Measurements from ENCODE around the gene NXPH1.

DNA sequence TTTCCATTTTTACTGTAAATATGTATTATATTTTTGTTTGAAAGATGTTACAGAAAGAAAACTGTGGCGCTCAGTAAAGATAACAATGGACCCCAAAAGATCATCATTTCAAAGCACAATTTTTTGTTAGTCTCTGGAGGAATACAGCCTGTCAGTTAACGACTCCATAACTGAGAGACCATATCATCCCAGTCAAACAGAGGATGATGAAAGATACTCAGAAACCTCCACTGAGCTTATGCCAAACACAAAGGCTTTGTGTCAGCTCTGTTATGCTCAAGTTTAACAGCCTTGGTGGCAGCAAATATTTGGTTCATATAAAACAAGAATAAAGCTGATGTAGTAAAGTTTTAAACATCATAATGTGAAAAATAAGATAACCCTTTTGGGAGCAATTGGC lies 345.1 kb downstream of the NXPH1 start:
- TF ChIP-seq RCOR1 (IDR thresholded peaks at IDR 0.05; ENCODE audit: borderline replicate concordance in 1 of 2, low read depth in 2 of 2, low read length in 2 of 2) (no peak), CBX5 (IDR thresholded peaks at IDR 0.05; ENCODE audit: borderline replicate concordance, low read depth) (no peak), MTA2 (IDR thresholded peaks at IDR 0.05; ENCODE audit: low read depth) (no peak), PRPF4 (IDR thresholded peaks at IDR 0.05; ENCODE audit: insufficient read depth, low read depth, low read length, poor library complexity, severe bottlenecking) (no peak), ZSCAN29 (IDR thresholded peaks at IDR 0.05) (no peak), PHB (CRISPR knock-in tag; IDR thresholded peaks at IDR 0.05) (no peak), NBN (IDR thresholded peaks at IDR 0.05; ENCODE audit: low read depth) (no peak), U2AF2 (optimal IDR thresholded peaks at IDR 0.05; ENCODE audit: low read depth, low read length) (no peak), TARDBP (IDR thresholded peaks at IDR 0.05) (no peak)
- TF ChIP-seq, protein P1, sequence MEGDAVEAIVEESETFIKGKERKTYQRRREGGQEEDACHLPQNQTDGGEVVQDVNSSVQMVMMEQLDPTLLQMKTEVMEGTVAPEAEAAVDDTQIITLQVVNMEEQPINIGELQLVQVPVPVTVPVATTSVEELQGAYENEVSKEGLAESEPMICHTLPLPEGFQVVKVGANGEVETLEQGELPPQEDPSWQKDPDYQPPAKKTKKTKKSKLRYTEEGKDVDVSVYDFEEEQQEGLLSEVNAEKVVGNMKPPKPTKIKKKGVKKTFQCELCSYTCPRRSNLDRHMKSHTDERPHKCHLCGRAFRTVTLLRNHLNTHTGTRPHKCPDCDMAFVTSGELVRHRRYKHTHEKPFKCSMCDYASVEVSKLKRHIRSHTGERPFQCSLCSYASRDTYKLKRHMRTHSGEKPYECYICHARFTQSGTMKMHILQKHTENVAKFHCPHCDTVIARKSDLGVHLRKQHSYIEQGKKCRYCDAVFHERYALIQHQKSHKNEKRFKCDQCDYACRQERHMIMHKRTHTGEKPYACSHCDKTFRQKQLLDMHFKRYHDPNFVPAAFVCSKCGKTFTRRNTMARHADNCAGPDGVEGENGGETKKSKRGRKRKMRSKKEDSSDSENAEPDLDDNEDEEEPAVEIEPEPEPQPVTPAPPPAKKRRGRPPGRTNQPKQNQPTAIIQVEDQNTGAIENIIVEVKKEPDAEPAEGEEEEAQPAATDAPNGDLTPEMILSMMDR (IDR thresholded peaks at IDR 0.05 in 2 of 3, conservative IDR thresholded peaks at IDR 0.05 in 1 of 3; ENCODE audit: insufficient read depth in 2 of 3, low read depth in 1 of 3, low read length in 3 of 3): no peak
- TF ChIP-seq, protein P2, sequence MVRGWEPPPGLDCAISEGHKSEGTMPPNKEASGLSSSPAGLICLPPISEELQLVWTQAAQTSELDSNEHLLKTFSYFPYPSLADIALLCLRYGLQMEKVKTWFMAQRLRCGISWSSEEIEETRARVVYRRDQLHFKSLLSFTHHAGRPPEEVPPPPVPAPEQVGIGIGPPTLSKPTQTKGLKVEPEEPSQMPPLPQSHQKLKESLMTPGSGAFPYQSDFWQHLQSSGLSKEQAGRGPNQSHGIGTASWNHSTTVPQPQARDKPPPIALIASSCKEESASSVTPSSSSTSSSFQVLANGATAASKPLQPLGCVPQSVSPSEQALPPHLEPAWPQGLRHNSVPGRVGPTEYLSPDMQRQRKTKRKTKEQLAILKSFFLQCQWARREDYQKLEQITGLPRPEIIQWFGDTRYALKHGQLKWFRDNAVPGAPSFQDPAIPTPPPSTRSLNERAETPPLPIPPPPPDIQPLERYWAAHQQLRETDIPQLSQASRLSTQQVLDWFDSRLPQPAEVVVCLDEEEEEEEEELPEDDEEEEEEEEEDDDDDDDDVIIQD (CRISPR knock-in tag; IDR thresholded peaks at IDR 0.05): no peak
- TF ChIP-seq, protein P3, sequence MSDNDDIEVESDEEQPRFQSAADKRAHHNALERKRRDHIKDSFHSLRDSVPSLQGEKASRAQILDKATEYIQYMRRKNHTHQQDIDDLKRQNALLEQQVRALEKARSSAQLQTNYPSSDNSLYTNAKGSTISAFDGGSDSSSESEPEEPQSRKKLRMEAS (CRISPR knock-in tag; IDR thresholded peaks at IDR 0.05): no peak
